Breast epithelium (tissue), 4 donors: Measurements from ENCODE around the gene MC1R. TPM values are rescaled to one million over a fixed set of nuclear protein-coding genes. Genes with fewer than 3 reads are reported as not detected.

ENCODE experiments used
- DNase-seq, 2 donors: peaks; one replicate each; pipeline ENCODE4 v3.0.0-alpha.2; 2019; ENCODE audit warnings: low spot score in 2 of 2
- H3K27ac ChIP-seq, 2 donors: fragments of 200-600 bp; sonication (generic) in 1 of 2; one replicate each; pipeline ENCODE4 v1.5.1; 2016 to 2019; ENCODE audit warnings: mild to moderate bottlenecking in 1 of 2
- H3K27me3 ChIP-seq, 2 donors: fragments of 200-600 bp; sonication (generic) in 1 of 2; one replicate each; pipeline versions ENCODE4 v1.5.1 to v1.6.0; 2017 to 2019; ENCODE audit warnings: control low read depth in 1 of 2, mild to moderate bottlenecking in 1 of 2
- H3K36me3 ChIP-seq: fragments of 200-600 bp; one replicate; pipeline ENCODE4 v1.5.1; 2019
- H3K4me1 ChIP-seq, 2 donors: fragments of 200-600 bp; sonication (generic); one replicate each; pipeline ENCODE4 v1.5.1; 2016 to 2019; ENCODE audit warnings: control low read depth in 1 of 2
- H3K4me3 ChIP-seq, 3 donors: fragments of 200-600 bp; sonication (generic); 1 replicate in 2 of 3; 2 replicates in 1 of 3; pipeline ENCODE4 v1.5.1; 2016 to 2019; ENCODE audit warnings: mild to moderate bottlenecking in 3 of 3, moderate library complexity in 2 of 3
- H3K9me3 ChIP-seq, 2 donors: fragments of 200-600 bp; sonication (generic) in 1 of 2; one replicate each; pipeline ENCODE4 v1.5.1; 2016 to 2019; ENCODE audit warnings: control low read depth in 1 of 2
- POLR2A ChIP-seq: fragments of 450-650 bp; IDR thresholded peaks from one replicate; pipeline ENCODE4 v1.6.1; 2016; ENCODE audit warnings: antibody characterized with exemption, mild to moderate bottlenecking, moderate library complexity
- POLR2AphosphoS5 ChIP-seq, 3 donors: sonication (generic); formaldehyde crosslinking; IDR thresholded peaks; one replicate each; pipeline ENCODE4 v1.6.1; 2017; ENCODE audit warnings: antibody characterized with exemption in 3 of 3
- intact Hi-C: fragments of 100-400 bp; cut with DNase I; formaldehyde crosslinking; loops from one replicate; pipeline ENCODE4 v1.15.1; 2023; ENCODE audit warnings: low total_unique reads
- total RNA-seq, 3 donors: library from RNA; depleted of rRNA; stranded (reverse); fragments of >200 nt; gene quantifications; one replicate each; pipeline ENCODE4 v1.1.0, GENCODE V29; 2016
- TF ChIP-seq, protein P1 (sequence below), 3 donors: fragments of 450-650 bp; IDR thresholded peaks; one replicate each; pipeline ENCODE4 v1.5.1; 2016 to 2017; ENCODE audit warnings: antibody characterized with exemption in 3 of 3, mild to moderate bottlenecking in 3 of 3, moderate library complexity in 3 of 3

Gene MC1R
- total RNA-seq, 3 donors from 2014 or later: 3.7 to 7.2 (median 3.8) TPM

DNA sequence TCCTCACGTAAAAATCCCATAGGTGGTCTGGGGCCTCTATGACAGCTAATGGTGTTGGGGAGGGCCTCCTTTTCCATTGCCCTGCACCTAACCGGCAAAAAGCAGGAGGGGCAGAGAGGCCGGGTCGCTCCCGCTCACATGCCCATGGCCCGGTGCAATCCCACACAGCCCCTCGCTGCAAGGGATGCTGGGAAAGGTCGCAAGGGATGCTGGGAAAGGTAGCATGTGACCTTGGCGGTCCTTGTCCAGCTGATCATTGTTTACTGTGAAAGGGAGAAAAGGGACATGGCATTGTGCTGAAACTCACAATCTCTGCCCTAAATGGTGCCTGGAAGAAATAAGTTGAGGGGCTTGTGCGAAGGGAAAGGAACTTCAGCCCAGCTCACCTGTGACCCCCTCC is 39.9 kb downstream of the MC1R start:
- Histone ChIP-seq H3K4me1 (no peaks in the 10 kb centered on the region), H3K27me3 (no peaks in the 10 kb centered on the region), H3K36me3 (no peaks in the 10 kb centered on the region), H3K9me3 (no peaks in the 10 kb centered on the region), H3K4me3 (no peak overlapping the region), H3K27ac (no peak overlapping the region)
- intact Hi-C loops: no loop called here
- DNase-seq: no peak
- TF ChIP-seq POLR2AphosphoS5 (IDR thresholded peaks at IDR 0.05): no peak
- TF ChIP-seq, protein P1, sequence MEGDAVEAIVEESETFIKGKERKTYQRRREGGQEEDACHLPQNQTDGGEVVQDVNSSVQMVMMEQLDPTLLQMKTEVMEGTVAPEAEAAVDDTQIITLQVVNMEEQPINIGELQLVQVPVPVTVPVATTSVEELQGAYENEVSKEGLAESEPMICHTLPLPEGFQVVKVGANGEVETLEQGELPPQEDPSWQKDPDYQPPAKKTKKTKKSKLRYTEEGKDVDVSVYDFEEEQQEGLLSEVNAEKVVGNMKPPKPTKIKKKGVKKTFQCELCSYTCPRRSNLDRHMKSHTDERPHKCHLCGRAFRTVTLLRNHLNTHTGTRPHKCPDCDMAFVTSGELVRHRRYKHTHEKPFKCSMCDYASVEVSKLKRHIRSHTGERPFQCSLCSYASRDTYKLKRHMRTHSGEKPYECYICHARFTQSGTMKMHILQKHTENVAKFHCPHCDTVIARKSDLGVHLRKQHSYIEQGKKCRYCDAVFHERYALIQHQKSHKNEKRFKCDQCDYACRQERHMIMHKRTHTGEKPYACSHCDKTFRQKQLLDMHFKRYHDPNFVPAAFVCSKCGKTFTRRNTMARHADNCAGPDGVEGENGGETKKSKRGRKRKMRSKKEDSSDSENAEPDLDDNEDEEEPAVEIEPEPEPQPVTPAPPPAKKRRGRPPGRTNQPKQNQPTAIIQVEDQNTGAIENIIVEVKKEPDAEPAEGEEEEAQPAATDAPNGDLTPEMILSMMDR (IDR thresholded peaks at IDR 0.05): no peak
- TF ChIP-seq POLR2A: no peak

DNA sequence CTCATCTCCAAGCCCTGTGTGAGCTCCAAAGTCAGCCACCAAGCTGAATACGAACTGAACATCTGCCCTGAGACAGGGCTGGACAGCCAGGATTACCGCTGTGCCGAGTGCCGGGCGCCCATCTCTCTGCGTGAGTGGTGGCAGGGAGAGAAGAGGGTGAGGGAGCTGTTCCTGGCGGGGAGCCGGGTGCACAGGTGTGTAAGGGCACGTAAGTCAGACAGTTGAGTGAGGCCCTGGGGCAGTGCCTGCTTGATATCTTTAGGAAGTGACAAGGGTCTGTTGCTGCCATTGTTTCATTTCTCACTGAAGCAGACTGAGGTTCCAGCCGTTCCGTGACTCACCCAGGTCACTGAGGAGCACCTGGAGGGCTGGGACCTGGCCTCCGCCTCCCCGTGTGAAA is 42.3 kb downstream of the MC1R start:
- no peaks in the 10 kb centered on the region for H3K36me3 ChIP-seq
- H3K4me1 ChIP-seq: no peaks in the 10 kb centered on the region
- intact Hi-C loops: no loop called here
- TF ChIP-seq, protein P1 (IDR thresholded peaks at IDR 0.05): no peak
- no peak for TF ChIP-seq POLR2AphosphoS5 (IDR thresholded peaks at IDR 0.05)
- no peak for TF ChIP-seq POLR2A
- H3K27me3 ChIP-seq: no peaks in the 10 kb centered on the region
- no peak overlapping the region for H3K27ac ChIP-seq
- H3K9me3 ChIP-seq: no peaks in the 10 kb centered on the region
- no peak overlapping the region for H3K4me3 ChIP-seq
- DNase-seq: no peak

DNA sequence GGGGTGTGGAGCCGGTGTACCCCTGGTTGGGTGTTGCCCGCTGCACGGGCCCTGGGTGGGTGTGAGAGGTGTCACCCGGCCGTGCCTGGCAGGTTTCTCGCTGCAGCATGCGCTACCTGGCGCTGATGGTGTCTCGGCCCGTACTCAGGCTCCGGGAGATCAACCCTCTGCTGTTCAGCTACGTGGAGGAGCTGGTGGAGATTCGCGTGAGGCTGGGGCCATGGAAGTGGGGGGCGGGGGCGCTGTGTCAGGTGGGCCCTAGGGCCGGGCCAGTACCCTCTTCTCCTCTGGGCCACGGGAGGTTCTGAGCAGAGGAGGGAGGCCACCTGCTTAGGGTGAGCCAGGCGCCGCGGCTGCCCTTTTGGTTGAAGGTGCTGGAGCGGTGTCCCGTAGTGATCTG is 43.3 kb downstream of the MC1R start:
- intact Hi-C loops: no loop called here
- H3K27me3 ChIP-seq: no peaks in the 10 kb centered on the region
- no peak overlapping the region for H3K27ac ChIP-seq
- TF ChIP-seq, protein P1 (IDR thresholded peaks at IDR 0.05): no peak
- no peak for TF ChIP-seq POLR2A
- TF ChIP-seq POLR2AphosphoS5 (IDR thresholded peaks at IDR 0.05): no peak
- H3K4me3 ChIP-seq: no peak overlapping the region
- no peaks in the 10 kb centered on the region for H3K9me3 ChIP-seq
- DNase-seq: no peak
- no peaks in the 10 kb centered on the region for H3K4me1 ChIP-seq
- H3K36me3 ChIP-seq: no peaks in the 10 kb centered on the region

DNA sequence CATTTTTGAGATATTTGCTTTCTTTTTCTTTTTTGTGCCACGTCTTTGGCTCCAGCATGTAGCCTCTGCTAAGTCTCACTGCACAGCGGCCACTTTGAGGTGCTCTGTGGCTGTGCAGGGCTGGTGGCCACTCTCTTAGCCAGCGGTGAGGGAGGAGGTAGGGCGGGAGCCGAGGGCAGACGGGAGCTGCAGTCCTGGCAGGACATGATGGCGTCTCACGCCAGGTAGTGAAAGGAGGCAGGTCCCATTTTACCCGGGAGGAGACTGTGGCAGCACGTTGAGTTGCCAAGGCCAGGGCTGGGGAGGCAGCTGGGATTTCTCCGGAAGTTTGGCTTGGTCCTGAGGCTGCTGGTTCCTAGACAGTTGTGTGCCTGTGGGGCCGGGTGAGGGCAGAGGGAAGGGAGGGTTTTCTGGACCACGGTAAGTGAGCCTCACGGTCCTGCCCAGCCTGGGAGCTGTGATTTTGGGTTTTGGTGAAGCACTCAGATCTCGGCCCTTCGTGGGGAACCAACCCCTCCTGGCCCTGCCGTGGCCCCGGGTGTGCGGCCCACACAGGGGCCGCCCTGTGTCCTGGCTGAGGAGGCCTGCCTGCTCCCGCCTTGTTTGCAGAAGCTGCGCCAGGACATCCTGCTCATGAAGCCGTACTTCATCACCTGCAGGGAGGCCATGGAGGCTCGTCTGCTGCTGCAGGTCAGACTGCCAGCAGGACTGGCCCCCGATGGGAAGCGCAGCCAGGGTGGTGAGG is 44.3 kb downstream of the MC1R start:
- Histone ChIP-seq H3K4me3 (no peak overlapping the region), H3K27me3 (no peaks in the 10 kb centered on the region), H3K9me3 (no peaks in the 10 kb centered on the region), H3K4me1 (no peaks in the 10 kb centered on the region), H3K27ac (no peak overlapping the region), H3K36me3 (no peaks in the 10 kb centered on the region)
- no peak for TF ChIP-seq POLR2A
- intact Hi-C loops: no loop called here
- no peak for DNase-seq

DNA sequence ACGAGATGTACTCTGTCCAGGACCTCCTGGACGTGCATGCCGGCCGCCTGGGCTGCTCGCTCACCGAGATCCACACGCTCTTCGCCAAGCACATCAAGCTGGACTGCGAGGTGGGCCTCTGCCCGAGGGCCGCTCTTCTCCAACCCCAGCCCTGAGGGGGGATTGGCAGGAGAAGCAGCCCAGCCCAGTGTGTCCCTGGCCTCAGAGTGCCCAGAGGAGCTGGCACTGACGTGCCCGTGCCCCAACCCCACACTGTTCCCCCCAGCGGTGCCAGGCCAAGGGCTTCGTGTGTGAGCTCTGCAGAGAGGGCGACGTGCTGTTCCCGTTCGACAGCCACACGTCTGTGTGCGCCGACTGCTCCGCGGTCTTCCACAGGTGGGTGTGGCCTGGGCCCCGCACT is 45.5 kb downstream of the MC1R start:
- Histone ChIP-seq H3K4me3 (no peak overlapping the region), H3K9me3 (no peaks in the 10 kb centered on the region), H3K27me3 (no peaks in the 10 kb centered on the region), H3K4me1 (no peaks in the 10 kb centered on the region), H3K36me3 (no peaks in the 10 kb centered on the region), H3K27ac (no peak overlapping the region)
- intact Hi-C loops: no loop called here
- TF ChIP-seq POLR2AphosphoS5 (IDR thresholded peaks at IDR 0.05) (no peak), POLR2A (no peak)
- TF ChIP-seq, protein P1 (IDR thresholded peaks at IDR 0.05): no peak
- DNase-seq: no peak
